ENCODE results near the gene CKAP2.
"Not testable (repeated sequence)": the region's sequence is repeated elsewhere in the genome, so short reads cannot be mapped to it uniquely, and the experiment has no call there.

The CKAP2 gene

DNA sequence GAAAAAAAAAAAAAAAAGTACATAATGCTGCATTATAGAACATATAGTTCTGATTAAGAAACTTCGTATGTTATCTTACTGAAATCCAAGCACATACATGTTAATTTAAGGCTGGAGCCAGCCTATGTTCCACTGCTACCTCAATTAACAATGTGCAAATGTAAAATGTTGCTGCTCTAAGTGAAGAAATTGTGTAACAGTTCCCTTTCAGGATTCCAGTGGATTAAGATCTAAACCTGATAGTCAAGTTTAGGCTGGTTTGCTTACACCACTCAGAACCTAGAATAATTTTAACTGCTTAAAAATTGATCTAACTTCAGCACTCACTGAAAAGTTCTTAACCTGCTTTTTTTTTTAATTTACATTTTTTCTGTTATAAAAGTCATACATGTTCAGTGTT, 9.0 kb upstream of the CKAP2 start:
- Histone ChIP-seq H3K36me3 (ENCODE audit: insufficient read depth, low read length) (no peaks in the 10 kb centered on the region), H3K4me1 (ENCODE audit: insufficient read depth, low read length) (no peaks in the 10 kb centered on the region), H3K9ac (ENCODE audit: low read depth, low read length) (no peak overlapping the region), H3K9me3 (ENCODE audit: control insufficient read depth, insufficient read depth, low read length) (no peaks in the 10 kb centered on the region)

- no peaks in the 10 kb centered on the region for H3K36me3 ChIP-seq (ENCODE audit: insufficient read depth, low read length)
- H3K9me3 ChIP-seq (ENCODE audit: control insufficient read depth, insufficient read depth, low read length): no peaks in the 10 kb centered on the region
- H3K4me1 ChIP-seq (ENCODE audit: insufficient read depth, low read length): no peaks in the 10 kb centered on the region
- H3K9ac ChIP-seq (ENCODE audit: low read depth, low read length): no peak overlapping the region
Measured at GRCh38 chr13:52447354-52447753, 7.9 kb upstream of the CKAP2 start.

- Histone ChIP-seq H3K9ac (ENCODE audit: low read depth, low read length) (no peak overlapping the region), H3K9me3 (ENCODE audit: control insufficient read depth, insufficient read depth, low read length) (no peaks in the 10 kb centered on the region), H3K36me3 (ENCODE audit: insufficient read depth, low read length) (no peaks in the 10 kb centered on the region), H3K4me1 (ENCODE audit: insufficient read depth, low read length) (no peaks in the 10 kb centered on the region)
Measured at GRCh38 chr13:52447815-52448552, 7.3 kb upstream of the CKAP2 start.

GRCh38 chr13:52449331-52450011, 5.8 kb upstream of the CKAP2 start:
- Histone ChIP-seq H3K9ac (ENCODE audit: low read depth, low read length) (peak overlapping the region; percentile 78), H3K4me1 (ENCODE audit: insufficient read depth, low read length) (no peaks in the 10 kb centered on the region), H3K36me3 (ENCODE audit: insufficient read depth, low read length) (no peaks in the 10 kb centered on the region), H3K9me3 (ENCODE audit: control insufficient read depth, insufficient read depth, low read length) (no peaks in the 10 kb centered on the region)

DNA sequence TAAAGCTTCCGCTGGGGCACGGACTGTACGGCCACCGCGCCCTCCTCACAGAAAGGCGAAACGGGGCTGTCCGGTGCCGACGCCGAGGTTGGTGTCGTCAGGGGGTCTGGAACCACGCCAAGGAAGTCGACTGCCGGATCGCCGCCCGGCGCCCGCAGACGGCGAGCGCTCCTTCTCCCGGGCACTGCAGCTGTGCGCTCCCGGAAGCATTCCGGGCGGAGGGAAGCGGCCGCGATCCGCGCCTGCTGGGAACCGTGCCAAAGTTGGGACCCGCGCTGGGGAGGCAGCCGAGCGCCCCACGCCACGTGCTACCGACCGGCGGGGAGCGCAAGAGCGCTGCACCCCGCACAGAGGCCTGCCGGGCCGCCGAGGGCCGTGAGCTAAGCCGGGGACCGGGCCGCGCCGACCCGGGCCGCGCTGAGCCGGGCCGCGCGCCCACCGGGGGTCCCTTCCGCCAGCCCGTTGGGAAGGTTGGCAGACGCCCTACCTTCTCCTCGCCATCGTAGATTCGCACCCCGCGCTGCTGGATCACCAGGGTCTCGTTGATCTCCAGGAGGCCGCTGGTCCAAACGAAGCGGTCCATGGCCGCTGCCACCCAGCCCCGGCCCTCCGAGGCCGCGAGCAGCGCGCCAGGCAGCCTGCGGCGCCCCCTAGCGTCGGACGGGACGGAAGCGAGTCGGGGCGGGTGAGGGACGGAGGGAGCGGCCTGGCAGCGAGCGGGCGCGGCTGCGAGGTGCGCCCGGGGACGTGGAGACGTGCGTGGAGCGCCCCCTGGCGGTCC, 5.1 kb upstream of the CKAP2 start, which contains the start of gene VPS36:
VPS36 (minus strand) TSS at position 623 of the 781 bp plus-strand sequence; CDS start at position 583, 40 bp downstream.
- peak within 1 kb of the TSS; percentile 78 for H3K9ac ChIP-seq (ENCODE audit: low read depth, low read length)
- no peaks in the 10 kb centered on the region for H3K36me3 ChIP-seq (ENCODE audit: insufficient read depth, low read length)
- H3K4me1 ChIP-seq (ENCODE audit: insufficient read depth, low read length): no peaks in the 10 kb centered on the region
- no peaks in the 10 kb centered on the region for H3K9me3 ChIP-seq (ENCODE audit: control insufficient read depth, insufficient read depth, low read length)

DNA sequence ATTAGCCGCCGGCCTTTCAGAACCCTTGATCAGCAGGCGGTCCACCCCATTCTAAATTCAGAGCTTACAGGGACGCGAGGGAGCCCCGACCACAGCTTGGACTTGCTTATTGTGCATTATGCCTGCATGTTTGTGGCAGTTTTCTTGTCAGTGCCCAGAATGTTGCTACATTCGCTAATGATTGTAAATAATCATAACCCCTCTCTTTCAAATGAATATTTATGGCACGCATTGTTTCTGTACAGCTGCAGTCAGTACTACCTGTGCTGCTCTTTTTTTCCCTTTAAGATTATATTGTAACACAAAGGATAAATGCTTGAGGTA, 4.5 kb upstream of the CKAP2 start:
- no peak overlapping the region; the same call in 1 of the 2 replicates for H3K9ac ChIP-seq (ENCODE audit: low read depth, low read length)
- no peaks in the 10 kb centered on the region for H3K36me3 ChIP-seq (ENCODE audit: insufficient read depth, low read length)
- H3K9me3 ChIP-seq (ENCODE audit: control insufficient read depth, insufficient read depth, low read length): no peaks in the 10 kb centered on the region
- H3K4me1 ChIP-seq (ENCODE audit: insufficient read depth, low read length): no peaks in the 10 kb centered on the region

DNA sequence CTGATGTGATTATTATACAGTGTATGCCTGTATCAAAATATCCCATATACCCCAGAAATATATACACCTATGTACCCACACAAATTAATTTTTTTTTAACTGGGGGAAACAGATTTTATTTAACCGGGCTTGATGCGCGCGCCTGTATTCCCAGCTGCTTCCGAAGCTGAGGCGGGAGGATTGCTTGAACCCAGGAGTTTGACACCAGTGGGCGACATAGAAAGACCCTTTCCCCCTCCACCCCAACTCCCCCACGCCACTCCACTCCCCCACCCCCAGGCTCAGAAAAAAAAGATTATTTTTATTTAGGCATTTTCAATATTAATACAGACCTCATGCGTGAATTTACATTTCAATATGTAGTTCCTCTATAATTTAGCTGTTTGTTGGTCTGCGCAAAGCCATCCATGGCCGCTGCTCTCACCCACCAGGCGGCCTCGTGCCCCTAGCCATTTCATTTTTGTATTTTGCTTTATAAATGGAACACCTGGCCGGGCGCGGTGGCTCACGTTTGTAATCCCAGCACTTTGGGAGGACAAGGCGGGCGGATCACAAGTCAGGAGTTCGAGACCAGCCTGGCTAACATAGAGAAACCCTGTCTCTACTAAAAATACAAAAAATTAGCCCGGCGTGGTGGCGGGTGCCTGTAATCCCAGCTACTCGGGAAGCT, 4.0 kb upstream of the CKAP2 start:
- Histone ChIP-seq H3K9ac (ENCODE audit: low read depth, low read length) (no peak overlapping the region), H3K4me1 (ENCODE audit: insufficient read depth, low read length) (no peaks in the 10 kb centered on the region), H3K36me3 (ENCODE audit: insufficient read depth, low read length) (no peaks in the 10 kb centered on the region), H3K9me3 (ENCODE audit: control insufficient read depth, insufficient read depth, low read length) (no peaks in the 10 kb centered on the region)

GRCh38 chr13:52452470-52452869, 2.8 kb upstream of the CKAP2 start:
- Histone ChIP-seq H3K36me3 (ENCODE audit: insufficient read depth, low read length) (0 out of 2 replicates have a peak, but pooled peaks cover 8% of the 10 kb centered on the region), H3K9ac (ENCODE audit: low read depth, low read length) (no peak overlapping the region), H3K4me1 (ENCODE audit: insufficient read depth, low read length) (no peaks in the 10 kb centered on the region), H3K9me3 (ENCODE audit: control insufficient read depth, insufficient read depth, low read length) (no peaks in the 10 kb centered on the region)

- Histone ChIP-seq H3K9me3 (ENCODE audit: control insufficient read depth, insufficient read depth, low read length) (no peaks in the 10 kb centered on the region), H3K36me3 (ENCODE audit: insufficient read depth, low read length) (0 out of 2 replicates have a peak, but pooled peaks cover 9% of the 10 kb centered on the region), H3K9ac (ENCODE audit: low read depth, low read length) (peak overlapping the region; percentile 78), H3K4me1 (ENCODE audit: insufficient read depth, low read length) (no peaks in the 10 kb centered on the region)
Measured at GRCh38 chr13:52454459-52454819, 839 bp upstream of the CKAP2 start.

GRCh38 chr13:52455677-52456041, 381 bp downstream of the CKAP2 start:
- Histone ChIP-seq H3K4me1 (ENCODE audit: insufficient read depth, low read length) (no peaks in the 10 kb centered on the region), H3K9ac (ENCODE audit: low read depth, low read length) (peak overlapping the region; percentile 78), H3K9me3 (ENCODE audit: control insufficient read depth, insufficient read depth, low read length) (no peaks in the 10 kb centered on the region), H3K36me3 (ENCODE audit: insufficient read depth, low read length) (0 out of 2 replicates have a peak, but pooled peaks cover 12% of the 10 kb centered on the region)

DNA sequence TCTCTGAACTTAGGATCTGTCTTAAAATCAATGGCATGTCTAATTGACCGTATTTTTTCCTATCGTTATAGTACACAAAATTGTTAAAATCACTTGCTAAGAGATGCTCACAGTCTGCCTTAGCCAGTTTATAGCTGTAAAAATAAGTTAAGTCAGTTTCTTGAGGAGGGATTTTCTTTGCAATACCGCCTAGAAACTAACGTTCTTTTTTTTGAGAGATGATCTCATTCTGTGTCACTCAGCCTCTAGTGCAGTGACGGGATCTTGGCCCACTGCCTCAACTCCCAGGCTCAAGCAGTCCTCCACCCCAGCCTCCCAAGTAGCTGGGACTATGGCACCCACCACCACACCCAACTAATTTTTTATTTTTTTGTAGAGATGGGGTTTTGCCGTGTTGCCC, 4.4 kb downstream of the CKAP2 start:
- H3K36me3 ChIP-seq (ENCODE audit: insufficient read depth, low read length): peaks cover 33% of the 10 kb centered on the region
- H3K9ac ChIP-seq (ENCODE audit: low read depth, low read length): no peak overlapping the region
- no peaks in the 10 kb centered on the region for H3K4me1 ChIP-seq (ENCODE audit: insufficient read depth, low read length)
- H3K9me3 ChIP-seq (ENCODE audit: control insufficient read depth, insufficient read depth, low read length): no peaks in the 10 kb centered on the region

GRCh38 chr13:52461265-52461664, 6.0 kb downstream of the CKAP2 start:
- H3K36me3 ChIP-seq (ENCODE audit: insufficient read depth, low read length): peaks cover 33% of the 10 kb centered on the region
- no peaks in the 10 kb centered on the region for H3K4me1 ChIP-seq (ENCODE audit: insufficient read depth, low read length)
- H3K9me3 ChIP-seq (ENCODE audit: control insufficient read depth, insufficient read depth, low read length): no peaks in the 10 kb centered on the region
- H3K9ac ChIP-seq (ENCODE audit: low read depth, low read length): no peak overlapping the region

GRCh38 chr13:52463526-52463925, 8.2 kb downstream of the CKAP2 start:
- Histone ChIP-seq H3K9me3 (ENCODE audit: control insufficient read depth, insufficient read depth, low read length) (no peaks in the 10 kb centered on the region), H3K36me3 (ENCODE audit: insufficient read depth, low read length) (peaks cover 25% of the 10 kb centered on the region), H3K9ac (ENCODE audit: low read depth, low read length) (no peak overlapping the region), H3K4me1 (ENCODE audit: insufficient read depth, low read length) (no peaks in the 10 kb centered on the region)

GRCh38 chr13:52468487-52468886, 13.2 kb downstream of the CKAP2 start:
- H3K36me3 ChIP-seq (ENCODE audit: insufficient read depth, low read length); H3K9me3 ChIP-seq (ENCODE audit: control insufficient read depth, insufficient read depth, low read length); H3K4me1 ChIP-seq (ENCODE audit: insufficient read depth, low read length); H3K9ac ChIP-seq (ENCODE audit: low read depth, low read length): not testable (repeated sequence)

All from ES-I3 (cell line).